BJ (cell line): ENCODE measurements around the gene SMC2. TPM values are rescaled to one million over a fixed set of nuclear protein-coding genes. Genes with fewer than 3 reads are reported as not detected.

ENCODE experiments used
- CTCF ChIA-PET: fragments of 350-600 bp; formaldehyde crosslinking; extraction: SDS; loops from one replicate; lab custom pipeline; 2021; ENCODE audit warnings: antibody characterized with exemption, inconsistent platforms; lab: Yijun Ruan, JAX
- POLR2A ChIA-PET: fragments of 300-600 bp; sonication (Branson Sonifier 250); formaldehyde crosslinking; extraction: SDS; loops from one replicate; lab custom pipeline; 2021; ENCODE audit warnings: antibody characterized with exemption; lab: Charles Lee
- DNase-seq: peaks from one replicate; pipeline ENCODE4 v3.0.0-alpha.2; 2011; ENCODE audit warnings: low read depth
- H3K27me3 ChIP-seq: 2 replicates; pipeline ENCODE4 v1.6.0; 2011; ENCODE audit warnings: low read length; ENCODE audit not compliant: control insufficient read depth, insufficient read depth
- H3K36me3 ChIP-seq: 2 replicates; pipeline ENCODE4 v1.5.1; 2011; ENCODE audit warnings: low read length; ENCODE audit not compliant: control insufficient read depth, insufficient read depth
- H3K4me3 ChIP-seq: 2 replicates; pipeline ENCODE4 v1.5.1; 2011; ENCODE audit warnings: low read depth, mild to moderate bottlenecking, control low read depth, low read length
- polyA plus RNA-seq: library from polyadenylated mRNA; depleted of rRNA; stranded (reverse); fragments of >200 nt; gene quantifications from 2 replicates; pipeline ENCODE4 v1.2.3, GENCODE V29; 2011
- TF ChIP-seq, protein P1 (sequence below): IDR thresholded peaks from 2 replicates; pipeline ENCODE4 v1.5.1; 2011; ENCODE audit warnings: low read depth, mild to moderate bottlenecking, control low read depth, inconsistent platforms, low read length, moderate library complexity; ENCODE audit not compliant: insufficient read depth

Gene SMC2
- polyA plus RNA-seq, 1 experiment = 4.5 TPM

DNA sequence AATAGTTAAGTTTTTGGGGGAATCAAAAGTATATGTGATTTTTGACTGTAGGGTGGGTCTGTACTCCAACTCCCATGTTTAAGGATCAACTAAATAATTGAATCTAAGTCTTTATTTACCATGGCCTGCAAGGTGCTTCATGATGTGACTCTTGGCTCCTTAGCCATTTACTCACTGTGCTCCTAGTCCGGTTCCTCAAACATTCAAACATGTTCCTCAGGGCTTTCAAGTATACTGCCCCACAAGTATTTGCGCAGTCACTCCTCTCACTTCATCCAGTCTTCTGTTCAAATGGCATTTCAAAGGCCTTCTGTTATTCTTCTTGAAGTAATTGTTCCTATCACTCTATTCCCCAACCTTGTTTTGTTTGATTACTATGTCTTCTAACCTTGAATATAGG, 16.4 kb downstream of the SMC2 start:
- Histone ChIP-seq H3K27me3 (no peaks in the 10 kb centered on the region), H3K4me3 (no peak overlapping the region), H3K36me3 (no peaks in the 10 kb centered on the region)
- TF ChIP-seq, protein P1, sequence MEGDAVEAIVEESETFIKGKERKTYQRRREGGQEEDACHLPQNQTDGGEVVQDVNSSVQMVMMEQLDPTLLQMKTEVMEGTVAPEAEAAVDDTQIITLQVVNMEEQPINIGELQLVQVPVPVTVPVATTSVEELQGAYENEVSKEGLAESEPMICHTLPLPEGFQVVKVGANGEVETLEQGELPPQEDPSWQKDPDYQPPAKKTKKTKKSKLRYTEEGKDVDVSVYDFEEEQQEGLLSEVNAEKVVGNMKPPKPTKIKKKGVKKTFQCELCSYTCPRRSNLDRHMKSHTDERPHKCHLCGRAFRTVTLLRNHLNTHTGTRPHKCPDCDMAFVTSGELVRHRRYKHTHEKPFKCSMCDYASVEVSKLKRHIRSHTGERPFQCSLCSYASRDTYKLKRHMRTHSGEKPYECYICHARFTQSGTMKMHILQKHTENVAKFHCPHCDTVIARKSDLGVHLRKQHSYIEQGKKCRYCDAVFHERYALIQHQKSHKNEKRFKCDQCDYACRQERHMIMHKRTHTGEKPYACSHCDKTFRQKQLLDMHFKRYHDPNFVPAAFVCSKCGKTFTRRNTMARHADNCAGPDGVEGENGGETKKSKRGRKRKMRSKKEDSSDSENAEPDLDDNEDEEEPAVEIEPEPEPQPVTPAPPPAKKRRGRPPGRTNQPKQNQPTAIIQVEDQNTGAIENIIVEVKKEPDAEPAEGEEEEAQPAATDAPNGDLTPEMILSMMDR = no peak
- POLR2A ChIA-PET = no interaction called here
- CTCF ChIA-PET = interaction anchor here (1.2 kb wide), 1 partner anchor 16 kb away, joined by 3 read pairs; no protein-coding TSS in a partner anchor
- DNase-seq = no peak

DNA sequence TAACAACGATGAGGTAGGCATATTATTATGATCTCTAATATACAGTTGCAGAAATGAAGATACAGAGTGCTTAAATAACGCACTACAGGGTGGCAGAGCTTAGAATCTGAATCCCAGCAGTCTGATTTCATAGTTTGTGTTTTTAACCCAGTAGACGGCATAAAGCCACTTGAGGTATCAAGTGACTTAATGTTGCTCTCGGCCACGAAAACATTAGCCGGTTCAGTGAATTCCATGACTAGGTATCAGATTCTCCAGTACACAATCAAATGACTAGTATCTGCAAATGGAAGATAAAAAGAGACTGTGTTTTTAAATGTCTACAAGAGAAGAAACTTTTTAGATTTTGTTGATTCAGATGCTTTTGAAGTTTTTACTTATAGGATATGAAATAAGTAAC, 24.8 kb downstream of the SMC2 start:
- no peaks in the 10 kb centered on the region for H3K27me3 ChIP-seq
- DNase-seq = no peak
- ChIA-PET POLR2A (no interaction called here), CTCF (interaction anchor here (0.5 kb wide), 1 partner anchor 433 kb away, joined by 3 read pairs; no protein-coding TSS in a partner anchor)
- TF ChIP-seq, protein P1 = no peak
- H3K4me3 ChIP-seq = no peak overlapping the region
- H3K36me3 ChIP-seq = no peaks in the 10 kb centered on the region; the same call in 1 of the 2 replicates

- CTCF ChIA-PET = interaction anchor here (1.2 kb wide), 1 partner anchor 94 kb away, joined by 3 read pairs; no protein-coding TSS in a partner anchor
Measured at GRCh38 chr9:104121022-104121421, 26.9 kb downstream of the SMC2 start.

DNA sequence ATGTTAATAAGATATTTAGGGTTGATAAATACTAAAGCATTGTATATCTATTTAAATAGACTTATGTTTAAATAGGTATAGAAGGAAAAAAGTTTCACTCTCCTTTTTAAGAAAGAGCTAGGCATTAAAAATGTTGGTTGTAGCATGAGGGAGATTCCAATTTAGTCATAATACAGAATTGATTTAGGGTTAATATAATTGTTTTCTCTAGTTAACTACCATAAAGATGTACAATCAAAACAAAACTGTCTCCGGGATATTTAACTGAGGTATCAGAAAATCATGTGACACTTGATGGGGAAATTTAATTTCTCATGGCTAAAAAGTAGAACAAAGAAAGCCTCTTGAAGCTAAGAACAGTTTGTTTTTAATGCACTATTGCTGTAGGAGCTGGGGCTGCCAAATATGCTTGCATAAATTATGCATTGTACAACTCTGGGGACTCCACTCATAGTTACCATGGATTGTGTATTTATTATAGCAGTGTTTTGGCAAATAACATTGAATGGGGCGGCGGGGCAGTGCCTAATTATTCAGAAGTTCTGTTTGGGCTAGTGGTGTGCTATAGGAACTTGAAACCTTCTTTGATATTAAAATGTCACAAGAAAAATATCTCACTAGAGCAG, 44.2 kb downstream of the SMC2 start:
- Histone ChIP-seq H3K27me3 (no peaks in the 10 kb centered on the region), H3K4me3 (no peak overlapping the region), H3K36me3 (no peaks in the 10 kb centered on the region)
- TF ChIP-seq, protein P1 = no peak
- DNase-seq = no peak
- ChIA-PET CTCF (no interaction called here), POLR2A (no interaction called here)

More at GRCh38 chr9:104121022-104121421, 26.9 kb downstream of the SMC2 start:
- H3K36me3 ChIP-seq = no peaks in the 10 kb centered on the region; the same call in 1 of the 2 replicates
- POLR2A ChIA-PET = no interaction called here
- no peak for DNase-seq
- TF ChIP-seq, protein P1 = no peak
- H3K27me3 ChIP-seq = no peaks in the 10 kb centered on the region
- no peak overlapping the region for H3K4me3 ChIP-seq

- Histone ChIP-seq H3K36me3 (no peaks in the 10 kb centered on the region), H3K27me3 (no peaks in the 10 kb centered on the region), H3K4me3 (no peak overlapping the region)
- DNase-seq = no peak
- CTCF ChIA-PET = no interaction called here
- POLR2A ChIA-PET = no interaction called here
- TF ChIP-seq, protein P1 = no peak
Measured at GRCh38 chr9:104142799-104143549, 48.9 kb downstream of the SMC2 start.
